ENCODE measurements around the gene PLXNA4.
"Not testable (repeated sequence)": the region's sequence is repeated elsewhere in the genome, so short reads cannot be mapped to it uniquely, and the experiment has no call there.

The PLXNA4 gene

DNA sequence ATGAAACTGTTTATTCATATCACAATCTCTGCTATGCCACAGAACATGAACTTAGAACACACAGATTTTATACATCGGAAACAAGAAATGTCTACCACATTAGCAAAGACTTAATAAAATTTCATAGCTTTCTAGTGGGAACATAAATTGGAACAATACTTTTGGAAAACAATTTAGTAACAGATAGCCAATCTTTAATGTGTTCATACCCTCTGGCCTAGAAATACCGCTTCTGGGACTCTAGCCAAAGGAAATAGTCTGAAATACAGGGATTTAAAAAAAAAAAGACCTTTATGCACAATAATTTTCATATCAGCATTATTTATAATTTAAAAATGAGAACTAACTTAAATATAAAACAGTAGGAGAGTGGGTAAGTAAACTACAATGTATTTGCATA lies 168.5 kb downstream of the PLXNA4 start:
- DNase-seq: no peak

DNA sequence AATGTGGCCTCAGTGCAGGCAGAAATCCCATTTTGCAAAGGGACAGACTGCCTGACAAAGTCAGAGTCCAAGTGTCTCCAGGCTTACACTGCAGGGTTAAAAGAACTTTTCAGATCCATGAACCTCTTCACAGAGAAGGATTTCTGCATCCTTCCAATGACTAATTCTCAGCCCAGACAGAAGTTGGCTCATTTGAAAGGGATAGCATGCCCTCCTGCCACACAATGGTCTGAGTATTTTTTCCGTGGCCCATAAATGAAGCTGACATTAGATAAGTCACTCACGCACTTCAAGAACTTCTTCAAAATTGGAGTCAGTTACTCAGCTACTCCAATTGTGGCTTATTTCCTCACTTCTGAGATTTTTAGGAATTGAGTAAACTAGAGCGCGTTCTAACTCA lies 170.2 kb downstream of the PLXNA4 start:
- DNase-seq: no peak

DNA sequence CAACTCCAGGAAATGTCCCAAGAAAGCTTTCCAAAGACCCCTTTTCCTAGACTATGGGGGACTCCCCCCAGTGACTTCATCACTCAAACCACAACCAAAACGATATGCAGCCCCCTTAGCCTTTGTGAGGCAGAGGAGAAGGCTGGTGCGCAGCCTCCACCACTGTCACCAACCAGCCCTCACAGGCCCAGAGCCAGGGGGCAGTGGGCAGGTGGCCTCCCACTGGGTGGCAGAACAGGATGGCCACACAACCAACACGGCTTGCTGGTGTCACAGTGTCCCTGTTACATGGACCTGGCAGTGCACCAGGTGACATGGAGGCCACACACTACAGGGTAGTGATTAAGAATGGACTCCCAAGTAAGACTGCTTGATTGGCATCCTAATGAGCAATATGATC lies 172.0 kb downstream of the PLXNA4 start:
- DNase-seq: no peak

DNA sequence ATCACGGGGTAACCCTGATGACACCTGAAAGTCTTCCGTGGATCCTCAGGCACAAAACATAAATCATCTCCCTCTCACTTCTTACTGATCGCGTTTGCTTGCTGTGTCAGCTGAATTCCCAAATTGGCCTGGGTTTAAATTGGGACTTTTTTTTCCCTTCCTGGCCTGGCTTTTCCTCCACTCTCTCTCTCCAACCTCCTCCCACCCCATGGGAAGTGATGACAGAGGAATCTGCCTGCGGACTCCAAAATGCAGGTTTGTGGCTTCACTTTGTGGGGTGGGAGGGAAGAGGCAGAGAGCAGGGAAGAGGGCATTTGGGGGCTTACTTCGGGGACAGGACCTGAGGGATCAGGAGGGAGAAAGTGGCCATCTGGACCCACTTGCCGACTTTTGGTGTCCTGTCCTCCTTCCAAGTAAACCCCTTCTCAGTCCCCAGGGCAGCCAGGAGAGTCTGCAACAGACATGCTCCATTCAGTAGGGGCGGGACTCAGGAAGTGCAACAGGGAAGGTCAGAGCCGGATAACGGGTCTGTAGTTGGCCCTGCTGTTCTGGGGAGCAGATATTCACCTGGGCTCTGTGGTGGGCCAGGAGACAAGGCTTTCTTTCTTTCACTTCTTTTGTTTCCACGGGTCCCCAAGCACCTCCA lies 172.7 kb downstream of the PLXNA4 start:
- no peak for DNase-seq

DNA sequence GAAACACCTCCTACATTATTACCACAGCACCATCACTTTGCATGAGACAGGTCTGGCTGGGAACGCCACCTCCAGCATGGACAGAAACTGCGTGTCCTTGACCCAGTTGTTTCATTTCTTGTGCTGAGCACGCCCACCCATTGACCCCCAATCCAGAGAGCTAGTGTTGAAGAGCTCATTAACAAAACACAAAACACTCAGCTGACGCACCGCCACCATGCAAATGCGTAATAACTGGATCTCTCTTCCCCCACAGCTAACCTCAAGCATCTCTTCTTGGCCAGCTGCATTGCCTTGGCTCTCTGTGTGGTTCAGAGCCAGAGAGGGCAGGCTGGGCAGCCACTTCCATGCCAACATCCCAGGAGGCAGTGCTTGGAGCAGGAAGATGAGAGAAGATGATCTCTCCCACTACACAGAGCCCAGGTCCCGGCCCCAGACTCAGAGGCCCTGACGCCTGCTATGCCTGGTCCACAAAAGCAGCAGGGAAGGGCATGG lies 173.5 kb downstream of the PLXNA4 start:
- no peak for DNase-seq

DNA sequence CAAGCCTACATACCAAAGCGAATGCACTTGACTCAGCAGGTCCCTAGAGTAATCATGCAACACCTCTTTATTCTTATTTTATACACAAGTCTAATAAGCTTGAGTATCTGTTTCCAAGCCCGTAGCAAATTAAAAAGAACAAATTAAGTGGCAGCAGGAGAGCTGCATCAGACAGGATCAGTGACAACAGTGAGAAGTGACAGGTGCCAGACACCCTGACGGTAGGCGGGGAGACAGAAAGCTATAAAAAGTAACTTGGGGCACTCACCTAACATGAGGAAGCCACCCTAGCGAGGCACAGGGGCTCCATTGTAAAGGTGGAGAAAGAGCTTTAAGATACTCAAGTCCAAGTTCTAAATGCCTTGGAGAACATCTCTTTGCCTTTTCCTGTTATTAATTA lies 174.2 kb downstream of the PLXNA4 start:
- no peak for DNase-seq

DNA sequence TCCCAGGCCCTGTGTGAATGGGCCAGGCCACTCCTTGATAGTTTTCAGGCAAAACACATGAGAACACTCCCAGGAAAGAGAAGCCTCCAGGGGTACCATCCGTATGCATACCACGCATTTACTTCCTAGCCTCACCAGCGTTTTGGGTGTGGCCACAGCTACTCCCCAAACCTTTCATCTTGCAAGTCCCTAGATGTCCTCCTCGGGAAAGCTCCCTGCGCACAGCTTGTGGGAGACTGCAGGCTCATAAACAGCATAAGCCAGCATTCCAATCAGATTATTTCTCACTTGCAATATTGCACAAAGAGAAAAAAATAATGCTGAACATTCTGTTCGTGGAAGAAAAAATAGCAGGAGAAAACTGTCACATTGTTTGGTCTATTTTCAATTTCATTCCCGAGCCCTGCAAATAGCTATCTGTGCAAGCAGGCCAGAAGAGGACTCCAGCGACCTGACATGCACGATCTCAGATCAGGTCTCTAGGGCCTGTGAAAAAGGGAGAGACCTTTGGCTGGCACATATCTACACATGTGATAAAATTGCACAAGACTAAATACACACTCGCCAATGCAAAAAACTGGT lies 175.6 kb downstream of the PLXNA4 start:
- no peak for DNase-seq

- no peak for DNase-seq
Measured at GRCh38 chr7:132399367-132399766, 176.9 kb downstream of the PLXNA4 start.

- no peak for DNase-seq
Measured at GRCh38 chr7:132398253-132398925, 177.9 kb downstream of the PLXNA4 start.

GRCh38 chr7:132397070-132397469 lies 179.2 kb downstream of the PLXNA4 start:
- DNase-seq: no peak

GRCh38 chr7:132395361-132395760 lies 180.9 kb downstream of the PLXNA4 start:
- DNase-seq: no peak

DNA sequence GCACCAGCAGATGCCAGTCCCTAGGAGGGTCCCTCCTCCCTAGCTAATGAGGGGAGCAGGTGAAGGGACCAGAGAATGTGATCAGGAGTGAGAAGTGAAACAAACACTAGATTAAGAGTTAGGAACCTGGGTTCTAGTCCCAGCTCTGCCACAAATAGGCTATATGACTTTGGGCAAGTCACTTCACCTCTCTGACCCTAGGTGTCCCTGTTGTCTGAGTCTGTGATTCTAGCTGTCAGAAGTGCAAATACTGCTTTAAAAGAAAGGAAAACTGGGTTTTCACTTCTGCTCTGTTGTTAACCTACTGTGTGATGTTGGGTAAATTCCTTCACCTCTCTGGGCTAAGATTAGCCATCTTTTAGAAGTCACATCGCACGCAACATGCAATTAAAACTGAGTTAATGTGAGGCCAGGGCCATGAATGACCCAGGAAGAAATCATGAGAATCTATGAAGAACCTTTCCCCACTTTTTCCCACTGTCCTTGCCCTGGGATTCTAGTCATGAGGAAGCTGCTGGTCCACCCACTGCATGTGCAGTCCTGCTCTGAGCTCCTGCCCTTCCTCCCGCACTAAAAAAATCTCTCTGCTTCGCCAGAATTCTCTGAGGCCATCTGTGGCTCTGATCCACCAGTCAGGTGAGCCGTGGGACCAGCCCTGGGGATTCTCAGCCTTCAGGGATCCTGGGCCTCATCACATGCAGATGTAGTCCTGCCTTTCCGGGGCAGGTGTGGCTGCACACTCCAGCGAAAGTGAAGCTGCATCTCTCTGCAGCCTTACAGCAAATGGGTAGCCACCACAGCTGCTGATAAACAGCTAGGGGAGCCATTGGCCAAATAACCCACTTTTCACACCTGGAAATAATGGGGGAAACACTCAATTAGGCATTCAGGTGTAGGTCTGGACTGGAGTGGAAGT lies 181.7 kb downstream of the PLXNA4 start:
- peak in 2 of 5 experiments; percentile 31 to 34 for DNase-seq

DNA sequence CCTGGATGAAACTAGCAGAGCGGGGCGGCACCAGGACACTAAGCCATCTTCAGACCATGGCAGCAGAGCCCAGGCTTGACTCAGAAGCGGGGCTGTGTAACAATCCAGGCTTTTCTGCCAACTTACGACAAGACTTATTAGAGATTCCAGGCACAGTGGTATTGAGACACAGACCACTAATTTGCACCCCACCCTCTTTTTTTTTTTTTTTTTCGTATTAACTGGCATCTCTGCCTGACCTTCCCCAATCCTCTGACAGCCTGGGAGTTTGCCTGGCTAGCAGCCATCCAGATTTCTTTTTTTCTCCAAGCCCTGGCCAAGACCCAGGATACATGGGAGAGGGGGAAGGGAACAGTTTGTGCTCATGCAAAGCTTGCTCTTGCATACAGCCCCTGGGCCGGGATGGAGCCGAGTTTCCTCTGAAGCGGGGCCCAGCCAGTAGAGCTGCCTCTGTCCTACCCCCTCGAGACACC lies 182.4 kb downstream of the PLXNA4 start:
- no peak for DNase-seq

GRCh38 chr7:132392713-132393112 lies 183.6 kb downstream of the PLXNA4 start:
- no peak for DNase-seq

DNA sequence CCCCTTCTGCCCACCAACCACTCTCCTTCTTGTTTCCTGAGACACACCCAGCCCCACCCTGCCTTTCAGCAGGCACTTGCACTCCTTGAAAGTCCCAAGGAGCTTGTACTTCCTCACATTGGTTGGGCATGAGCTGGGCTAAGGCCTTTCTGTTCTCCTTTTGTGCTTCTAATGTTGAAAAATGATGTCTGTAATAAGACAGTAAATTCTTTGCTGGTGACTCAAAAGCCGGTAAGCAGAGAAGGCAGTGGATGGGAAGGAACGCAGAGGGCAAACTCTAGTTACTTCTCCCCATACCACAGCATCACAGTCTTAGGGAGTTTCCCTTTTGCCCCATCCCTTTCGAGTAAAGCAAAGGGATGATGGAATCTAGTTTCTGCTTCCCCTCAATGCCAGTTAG lies 185.6 kb downstream of the PLXNA4 start:
- no peak for DNase-seq

GRCh38 chr7:132390049-132390448 lies 186.2 kb downstream of the PLXNA4 start:
- DNase-seq: not testable (repeated sequence)

GRCh38 chr7:132388688-132389087 lies 187.6 kb downstream of the PLXNA4 start:
- DNase-seq: no peak

- DNase-seq: no peak
Measured at GRCh38 chr7:132387596-132387995, 188.7 kb downstream of the PLXNA4 start.

- no peak for DNase-seq
Measured at GRCh38 chr7:132386201-132386681, 190.0 kb downstream of the PLXNA4 start.

DNA sequence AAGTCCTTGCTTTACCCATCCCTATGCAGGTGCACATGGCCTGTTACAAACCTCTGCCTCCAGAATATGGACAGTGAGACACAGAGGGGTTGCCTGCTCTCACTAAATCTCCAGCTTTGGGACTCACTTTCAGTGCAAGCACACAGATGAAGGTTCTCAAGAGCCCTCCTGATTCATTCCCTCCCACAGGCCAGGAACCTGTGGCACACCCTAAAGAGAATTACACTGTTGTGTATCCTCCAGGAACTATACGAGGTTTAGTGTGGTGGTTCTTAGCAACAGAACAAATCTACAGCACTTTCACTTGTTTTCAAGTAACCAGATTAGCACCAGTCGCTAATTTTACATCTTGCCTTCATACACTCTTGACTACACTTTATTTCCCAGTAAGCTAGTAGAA lies 192.3 kb downstream of the PLXNA4 start:
- no peak for DNase-seq

GRCh38 chr7:132381742-132382472 lies 194.4 kb downstream of the PLXNA4 start:
- DNase-seq: no peak

- no peak for DNase-seq
Measured at GRCh38 chr7:132380059-132380458, 196.2 kb downstream of the PLXNA4 start.
